Measurements from ENCODE around the gene SAFB. TPM values are rescaled to one million over a fixed set of nuclear protein-coding genes. Genes with fewer than 3 reads are reported as not detected.

Gene SAFB
- total RNA-seq, 4 donors from 2014 or later = 40.5 to 80.1 (median 59.2) TPM

DNA sequence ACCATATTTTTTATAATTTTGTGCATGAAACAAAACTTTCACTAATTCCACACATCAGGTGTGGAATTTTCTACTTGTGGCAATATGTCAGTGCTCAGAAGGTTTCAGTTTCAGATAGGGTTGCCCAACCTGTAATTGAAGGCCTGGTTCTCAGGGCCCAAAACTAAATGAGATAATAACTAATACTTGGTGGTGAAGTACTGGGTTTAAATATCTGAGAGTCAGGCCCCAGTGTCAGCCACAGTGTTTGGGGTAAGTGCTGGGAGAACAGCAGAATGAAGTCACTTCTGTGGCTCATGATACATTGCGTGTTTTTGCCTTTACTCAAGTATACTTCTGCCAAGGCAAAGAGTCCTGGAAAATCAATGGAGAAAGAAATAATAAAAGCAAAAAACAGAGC is 5.6 kb downstream of the SAFB start:
- Histone ChIP-seq H3K9me3 (no peaks in the 10 kb centered on the region), H3K27me3 (no peaks in the 10 kb centered on the region), H3K4me1 (peaks cover 36 to 97% (median 62%) of the 10 kb centered on the region in 3 donors), H3K27ac (peak overlapping the region in 1 of 4 donors; percentile 34), H3K36me3 (peaks cover 8 to 63% (median 19%) of the 10 kb centered on the region in 3 donors), H3K4me3 (no peak overlapping the region)
- intact Hi-C loops (cut with DNase I) = loop anchor here (10.0 kb wide), 1 partner anchor 56 kb away; the partner anchor contains the start of genes HSD11B1L and MICOS13
- DNase-seq = no peak
- WGBS, 2 donors = 83 to 86% methylated on average over 1 of the region's 1 CpG
- TF ChIP-seq CTCF (IDR thresholded peaks at IDR 0.05) (no peak), POLR2A (IDR thresholded peaks at IDR 0.05) (no peak)

GRCh38 chr19:5628919-5629481 is 6.1 kb downstream of the SAFB start:
- Histone ChIP-seq H3K27me3 (no peaks in the 10 kb centered on the region), H3K27ac (peak overlapping the region in 1 of 4 donors; percentile 34), H3K4me1 (peaks cover 36 to 100% (median 62%) of the 10 kb centered on the region in 3 donors), H3K9me3 (no peaks in the 10 kb centered on the region), H3K4me3 (no peak overlapping the region), H3K36me3 (peaks cover 8 to 63% (median 19%) of the 10 kb centered on the region in 3 donors)
- TF ChIP-seq CTCF (IDR thresholded peaks at IDR 0.05) = no peak
- no peak for TF ChIP-seq POLR2A (IDR thresholded peaks at IDR 0.05)
- 60 to 77% methylated on average over 9 of the region's 9 CpGs for WGBS, 2 donors
- intact Hi-C loops (cut with DNase I) = loop anchor here (10.0 kb wide), 1 partner anchor 56 kb away; the partner anchor contains the start of genes HSD11B1L and MICOS13
- DNase-seq = no peak

- WGBS, 2 donors = 59 to 65% methylated on average over 9 of the region's 9 CpGs
Observed at GRCh38 chr19:5631567-5632240, 8.8 kb downstream of the SAFB start.

GRCh38 chr19:5632241-5632612 is 9.3 kb downstream of the SAFB start:
- WGBS, 2 donors = 74 to 76% methylated on average over 4 of the region's 4 CpGs
- H3K4me1 ChIP-seq = peaks cover 16 to 92% (median 35%) of the 10 kb centered on the region in 3 donors
- TF ChIP-seq CTCF (IDR thresholded peaks at IDR 0.05) (no peak), POLR2A (IDR thresholded peaks at IDR 0.05) (no peak)
- H3K9me3 ChIP-seq = no peaks in the 10 kb centered on the region
- H3K27me3 ChIP-seq = no peaks in the 10 kb centered on the region
- peaks cover 1 to 55% (median 9%) of the 10 kb centered on the region in 3 donors for H3K36me3 ChIP-seq
- no peak overlapping the region for H3K4me3 ChIP-seq
- intact Hi-C loops (cut with DNase I) = no loop called here
- H3K27ac ChIP-seq = peak overlapping the region in 2 of 4 donors; percentile 40 to 70
- no peak for DNase-seq

More at GRCh38 chr19:5631567-5632240, 8.8 kb downstream of the SAFB start:
- Histone ChIP-seq H3K4me1 (peaks cover 21 to 95% (median 37%) of the 10 kb centered on the region in 3 donors), H3K9me3 (no peaks in the 10 kb centered on the region), H3K27ac (peak overlapping the region in 2 of 4 donors; percentile 40 to 70), H3K4me3 (peak overlapping the region in 1 of 4 donors; percentile 27), H3K36me3 (peaks cover 6 to 55% (median 14%) of the 10 kb centered on the region in 3 donors), H3K27me3 (no peaks in the 10 kb centered on the region)
- intact Hi-C loops (cut with DNase I) = no loop called here
- no peak for DNase-seq
- TF ChIP-seq POLR2A (IDR thresholded peaks at IDR 0.05) (no peak), CTCF (IDR thresholded peaks at IDR 0.05) (no peak)

DNA sequence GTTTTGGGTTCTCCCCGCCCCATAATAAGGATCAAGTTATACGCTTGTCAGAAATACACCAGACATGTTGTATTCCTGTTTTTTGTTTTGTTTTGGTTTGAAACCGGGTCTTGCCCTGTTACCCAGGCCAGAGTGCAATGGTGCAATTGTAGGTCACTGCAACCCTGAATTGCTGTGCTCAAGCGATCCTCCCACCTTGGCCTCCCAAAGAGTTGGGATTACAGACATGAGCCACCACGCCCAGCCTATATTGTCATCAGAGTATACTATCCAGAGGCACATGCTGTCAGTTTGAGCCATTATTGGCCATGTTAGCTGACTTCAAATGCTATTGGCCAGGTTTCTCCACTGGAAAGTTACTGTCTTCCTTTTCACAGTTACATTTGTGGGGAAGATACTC is 9.8 kb downstream of the SAFB start:
- DNase-seq = no peak
- no peak overlapping the region for H3K27ac ChIP-seq
- intact Hi-C loops (cut with DNase I) = no loop called here
- peaks cover 0 to 54% (median 5%) of the 10 kb centered on the region in 3 donors for H3K36me3 ChIP-seq
- no peaks in the 10 kb centered on the region for H3K9me3 ChIP-seq
- peaks cover 12 to 92% (median 36%) of the 10 kb centered on the region in 3 donors for H3K4me1 ChIP-seq
- TF ChIP-seq CTCF (IDR thresholded peaks at IDR 0.05) = no peak
- no peak for TF ChIP-seq POLR2A (IDR thresholded peaks at IDR 0.05)
- H3K27me3 ChIP-seq = no peaks in the 10 kb centered on the region
- WGBS, 2 donors = 72 to 78% methylated on average over 5 of the region's 5 CpGs
- no peak overlapping the region for H3K4me3 ChIP-seq

Measured in esophagus squamous epithelium (tissue), 5 donors.